Endothelial cell (in vitro differentiated cells): ENCODE measurements around the gene TMIGD2. TPM values are rescaled to one million over a fixed set of nuclear protein-coding genes. Genes with fewer than 3 reads are reported as not detected.

ENCODE experiments used
- DNase-seq: peaks from one replicate; pipeline ENCODE4 v3.0.0; 2021; ENCODE audit warnings: low spot score
- H3K27ac Mint-ChIP-seq: one replicate; pipeline ENCODE4 v1.8.0; 2021; ENCODE audit warnings: mixed read lengths, inconsistent platforms; ENCODE audit not compliant: unreplicated experiment
- H3K27me3 Mint-ChIP-seq: one replicate; pipeline ENCODE4 v1.8.0; 2021; ENCODE audit warnings: mild to moderate bottlenecking, moderate library complexity, mixed read lengths, inconsistent platforms; ENCODE audit not compliant: unreplicated experiment
- H3K36me3 Mint-ChIP-seq: one replicate; pipeline ENCODE4 v1.8.0; 2021; ENCODE audit warnings: mild to moderate bottlenecking, low read depth, mixed read lengths, inconsistent platforms; ENCODE audit not compliant: unreplicated experiment
- H3K4me1 Mint-ChIP-seq: one replicate; pipeline ENCODE4 v1.8.0; 2021; ENCODE audit warnings: mild to moderate bottlenecking, mixed read lengths, inconsistent platforms; ENCODE audit not compliant: unreplicated experiment
- H3K4me3 Mint-ChIP-seq: one replicate; pipeline ENCODE4 v1.8.0; 2021; ENCODE audit warnings: mild to moderate bottlenecking, mixed read lengths, inconsistent platforms; ENCODE audit not compliant: unreplicated experiment
- H3K9me3 Mint-ChIP-seq: one replicate; pipeline ENCODE4 v1.8.0; 2021; ENCODE audit warnings: mixed read lengths, inconsistent platforms; ENCODE audit not compliant: unreplicated experiment
- CTCF ChIP-seq: fragments of 200-600 bp; sonication (generic); IDR thresholded peaks from one replicate; pipeline ENCODE4 v1.5.0; 2021; ENCODE audit warnings: antibody characterized with exemption; ENCODE audit not compliant: unreplicated experiment
- total RNA-seq: library from RNA; stranded (reverse); fragmentation: NEBNext Ultra II Directional; extraction: Animal tissue kit (Norgen Biotek cat#: 25700); gene quantifications from one replicate; pipeline ENCODE4 v1.2.1, GENCODE V29; 2021; ENCODE audit not compliant: unreplicated experiment

The TMIGD2 gene
- total RNA-seq, 1 donor from 2014 or later: not detected

- no peak for TF ChIP-seq CTCF
- peak overlapping the region; percentile 65 for H3K4me3 Mint-ChIP-seq
- H3K27me3 Mint-ChIP-seq: peaks cover 11% of the 10 kb centered on the region
- H3K36me3 Mint-ChIP-seq: peaks cover 4% of the 10 kb centered on the region
- no peak overlapping the region for H3K27ac Mint-ChIP-seq
- no peak for DNase-seq
- H3K9me3 Mint-ChIP-seq: no peaks in the 10 kb centered on the region
- peaks cover 3% of the 10 kb centered on the region for H3K4me1 Mint-ChIP-seq
These were observed 43.8 kb upstream of the TMIGD2 start for GRCh38 chr19:4346020-4346383.

- H3K4me3 Mint-ChIP-seq: peak overlapping the region; percentile 79
- no peak for TF ChIP-seq CTCF
- peaks cover 3% of the 10 kb centered on the region for H3K4me1 Mint-ChIP-seq
- DNase-seq: no peak
- no peak overlapping the region for H3K27ac Mint-ChIP-seq
- H3K36me3 Mint-ChIP-seq: peaks cover 4% of the 10 kb centered on the region
- no peaks in the 10 kb centered on the region for H3K9me3 Mint-ChIP-seq
- H3K27me3 Mint-ChIP-seq: peaks cover 11% of the 10 kb centered on the region
These were observed 43.3 kb upstream of the TMIGD2 start for GRCh38 chr19:4345342-4346019.

DNA sequence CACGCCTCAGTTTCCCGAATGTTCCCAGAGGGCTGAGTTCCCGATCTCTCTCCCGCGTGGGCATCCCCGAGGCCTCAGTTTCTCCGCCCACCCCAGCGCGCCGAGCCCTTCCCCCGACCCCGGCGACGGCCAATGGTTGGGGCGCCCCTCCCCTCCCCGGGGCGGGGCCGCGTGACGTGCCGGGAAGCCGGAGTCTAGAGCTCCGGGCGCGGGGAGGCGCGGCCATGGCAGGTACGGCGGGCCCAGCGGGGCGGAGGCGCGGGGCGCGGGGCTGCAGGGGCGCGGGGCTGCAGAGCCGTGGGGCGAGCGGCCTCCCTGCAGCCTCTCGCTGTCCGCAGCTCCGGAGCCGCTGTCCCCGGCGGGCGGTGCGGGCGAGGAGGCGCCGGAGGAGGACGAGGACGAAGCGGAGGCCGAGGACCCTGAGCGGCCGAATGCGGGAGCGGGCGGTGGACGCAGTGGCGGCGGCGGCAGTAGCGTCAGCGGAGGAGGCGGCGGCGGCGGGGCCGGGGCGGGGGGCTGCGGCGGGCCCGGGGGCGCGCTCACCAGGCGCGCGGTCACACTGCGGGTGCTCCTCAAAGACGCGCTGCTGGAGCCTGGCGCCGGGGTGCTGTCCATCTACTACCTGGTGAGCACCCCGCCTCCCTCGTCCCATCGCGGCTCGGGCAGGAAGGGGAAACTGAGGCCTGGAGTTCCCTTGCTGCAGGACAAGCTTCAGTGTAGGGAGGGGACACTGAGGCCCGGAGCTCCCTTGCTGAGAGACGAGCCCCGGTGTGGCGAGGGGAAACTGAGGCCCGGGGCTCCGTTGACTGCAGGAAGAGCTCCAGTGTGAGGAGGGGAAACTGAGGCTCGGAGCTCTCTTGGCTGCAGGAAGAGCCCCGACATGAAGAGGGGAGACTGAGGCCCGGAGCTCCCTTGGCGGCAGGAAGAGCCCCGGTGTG is 41.5 kb upstream of the TMIGD2 start, which contains the start of gene MPND:
MPND (plus strand) TSS at position 193 of the 938 bp plus-strand sequence; CDS start at position 225, 32 bp downstream.
- Mint-ChIP-seq H3K4me3 (peak within 1 kb of the TSS; percentile 93), H3K9me3 (no peaks in the 10 kb centered on the region), H3K27ac (peak within 1 kb of the TSS; percentile 94), H3K27me3 (peaks cover 11% of the 10 kb centered on the region), H3K36me3 (peaks cover 4% of the 10 kb centered on the region), H3K4me1 (peaks cover 6% of the 10 kb centered on the region)
- peak; percentile 94 for DNase-seq
- no peak for TF ChIP-seq CTCF

- no peak for TF ChIP-seq CTCF
- peak overlapping the region; percentile 93 for H3K4me3 Mint-ChIP-seq
- peak overlapping the region; percentile 94 for H3K27ac Mint-ChIP-seq
- peaks cover 6% of the 10 kb centered on the region for H3K36me3 Mint-ChIP-seq
- peaks cover 12% of the 10 kb centered on the region for H3K4me1 Mint-ChIP-seq
- H3K27me3 Mint-ChIP-seq: peaks cover 11% of the 10 kb centered on the region
- no peaks in the 10 kb centered on the region for H3K9me3 Mint-ChIP-seq
- DNase-seq: peak; percentile 91
These were observed 40.6 kb upstream of the TMIGD2 start for GRCh38 chr19:4342615-4343369.
